Ishikawa (cell line): ENCODE data around the gene TRAPPC5.

Source experiments
- CEBPB ChIP-seq: IDR thresholded peaks from 2 replicates; pipeline ENCODE4 v1.6.1; 2012
- CREB1 ChIP-seq: IDR thresholded peaks from 2 replicates; pipeline ENCODE4 v1.6.1; 2012; ENCODE audit warnings: low read depth
- EGR1 ChIP-seq: IDR thresholded peaks from 2 replicates; pipeline ENCODE4 v1.6.1; 2012
- EP300 ChIP-seq: IDR thresholded peaks from 2 replicates; pipeline ENCODE4 v1.6.1; 2012; ENCODE audit warnings: borderline replicate concordance
- FOXM1 ChIP-seq: IDR thresholded peaks from 2 replicates; pipeline ENCODE4 v1.6.1; 2012; ENCODE audit warnings: low read depth, borderline replicate concordance
- MAX ChIP-seq: IDR thresholded peaks from 2 replicates; pipeline ENCODE4 v1.6.1; 2012
- NFIC ChIP-seq: IDR thresholded peaks from 2 replicates; pipeline ENCODE4 v1.6.1; 2012
- RAD21 ChIP-seq: IDR thresholded peaks from 2 replicates; pipeline ENCODE4 v1.6.1; 2012; ENCODE audit warnings: low read depth
- REST ChIP-seq: IDR thresholded peaks from 2 replicates; pipeline ENCODE4 v1.6.1; 2012; ENCODE audit warnings: low read depth, mild to moderate bottlenecking
- TAF1 ChIP-seq: IDR thresholded peaks from 2 replicates; pipeline ENCODE4 v1.6.1; 2012; ENCODE audit warnings: low read depth, mild to moderate bottlenecking
- TCF12 ChIP-seq: IDR thresholded peaks from 2 replicates; pipeline ENCODE4 v1.6.1; 2012; ENCODE audit warnings: low read depth
- TEAD4 ChIP-seq: IDR thresholded peaks from 2 replicates; pipeline ENCODE4 v1.6.1; 2012
- USF1 ChIP-seq: IDR thresholded peaks from 2 replicates; pipeline ENCODE4 v1.6.1; 2012
- YY1 ChIP-seq: IDR thresholded peaks from 2 replicates; pipeline ENCODE4 v1.6.1; 2012; ENCODE audit warnings: low read depth
- ZBTB7A ChIP-seq: IDR thresholded peaks from 2 replicates; pipeline ENCODE4 v1.6.1; 2012; ENCODE audit warnings: low read depth

The TRAPPC5 gene

GRCh38 chr19:7650148-7650547 is 30.5 kb upstream of the TRAPPC5 start:
- TF ChIP-seq CEBPB (no peak), RAD21 (no peak), MAX (no peak), TAF1 (no peak), EGR1 (no peak), FOXM1 (no peak), TCF12 (no peak), REST (no peak), NFIC (no peak), EP300 (no peak), CREB1 (no peak), TEAD4 (no peak), YY1 (no peak), USF1 (no peak)

GRCh38 chr19:7652061-7652641 is 28.5 kb upstream of the TRAPPC5 start:
- TF ChIP-seq EP300 (no peak), MAX (peak; percentile 34; the same call in 1 of the 2 replicates), TCF12 (0 out of 2 replicates have a peak, but pooled peaks have one; percentile 19), RAD21 (peak; percentile 64)

- TF ChIP-seq CEBPB (no peak), MAX (no peak), CREB1 (no peak), TAF1 (no peak), REST (no peak), FOXM1 (no peak), USF1 (no peak), NFIC (no peak), ZBTB7A (no peak), TCF12 (no peak), TEAD4 (no peak), RAD21 (no peak), EGR1 (no peak)
Observed at GRCh38 chr19:7654401-7654800, 26.2 kb upstream of the TRAPPC5 start.

GRCh38 chr19:7655581-7655980 is 25.1 kb upstream of the TRAPPC5 start:
- TF ChIP-seq TAF1 (no peak), CREB1 (no peak), YY1 (no peak), REST (no peak), RAD21 (no peak), ZBTB7A (no peak), FOXM1 (no peak), EGR1 (no peak), TEAD4 (no peak)
